A549 (cell line): Measurements from ENCODE around the gene SHISAL2A. TPM values are rescaled to one million over a fixed set of nuclear protein-coding genes. Genes with fewer than 3 reads are reported as not detected.

Experiments
- ATAC-seq, 2 experiments: fragments of 200-7000 bp in 1 of 2; fragments of >200 bp in 1 of 2; cut with Nextera tagmentation in 1 of 2; cut with Tn5 transposase in 1 of 2; 3 replicates each; pipeline versions ENCODE4 v1.8.0 to v1.9.1; 2018 to 2020; ENCODE audit warnings: mild to moderate bottlenecking in 1 of 2, moderate library complexity in 1 of 2
- CTCF ChIA-PET: fragments of 300-600 bp; sonication (Branson Sonifier 250); formaldehyde crosslinking; extraction: SDS; loops from one replicate; lab custom pipeline; 2021; ENCODE audit warnings: antibody characterized with exemption, inconsistent platforms; lab: Yijun Ruan, JAX
- POLR2A ChIA-PET: fragments of 350-600 bp; formaldehyde crosslinking; extraction: SDS; loops from one replicate; lab custom pipeline; 2021; ENCODE audit warnings: antibody characterized with exemption, inconsistent platforms; lab: Yijun Ruan, JAX
- DNase-seq, 2 experiments: peaks; one replicate each; pipeline versions ENCODE4 v3.0.0 to v3.0.0-alpha.2; 2011 to 2016; ENCODE audit warnings: low read depth in 1 of 2, low spot score in 1 of 2
- FAIRE-seq: peaks from 2 replicates; lab custom pipeline; 2011; peaks lifted over from hg19 to GRCh38; lab: Jason Lieb, UNC
- H3K27ac ChIP-seq, 2 experiments: fragments of >200 bp; sonication (Bioruptor Twin); formaldehyde crosslinking; 3 replicates each; pipeline ENCODE4 v1.5.1; 2016 to 2017
- H3K4me1 ChIP-seq: fragments of >200 bp; sonication (Bioruptor Twin); formaldehyde crosslinking; 3 replicates; pipeline ENCODE4 v1.6.1; 2016
- H3K4me2 ChIP-seq: fragments of >200 bp; sonication (Bioruptor Twin); formaldehyde crosslinking; 3 replicates; pipeline ENCODE4 v1.6.1; 2016
- H3K4me3 ChIP-seq: fragments of >200 bp; sonication (Bioruptor Twin); formaldehyde crosslinking; 3 replicates; pipeline ENCODE4 v1.5.1; 2016
- H3K9me3 ChIP-seq: fragments of >200 bp; sonication (Bioruptor Twin); formaldehyde crosslinking; 3 replicates; pipeline ENCODE4 v1.6.1; 2016
- EHMT2 ChIP-seq: fragments of 200-600 bp; sonication (generic); IDR thresholded peaks from 2 replicates; pipeline ENCODE4 v1.6.1; 2016; ENCODE audit warnings: antibody characterized with exemption, low read depth, mild to moderate bottlenecking, moderate library complexity
- EP300 ChIP-seq, 2 experiments: fragments of >200 bp; sonication (Bioruptor Twin); formaldehyde crosslinking; IDR thresholded peaks; 2 replicates in 1 of 2; 3 replicates in 1 of 2; pipeline ENCODE4 v1.6.1; 2016 to 2017
- FOXS1 ChIP-seq: fragments of 250-450 bp; sonication (Bioruptor Pico); IDR thresholded peaks from 2 replicates; pipeline ENCODE4 v1.5.0; 2020; ENCODE audit warnings: mild to moderate bottlenecking, moderate library complexity
- HDAC2 ChIP-seq: fragments of 200-600 bp; sonication (generic); IDR thresholded peaks from 2 replicates; pipeline ENCODE4 v1.6.1; 2016
- HOXB13 ChIP-seq: fragments of 250-450 bp; sonication (Bioruptor Pico); IDR thresholded peaks from 2 replicates; pipeline ENCODE4 v1.5.0; 2020; ENCODE audit warnings: low read depth, mild to moderate bottlenecking, moderate library complexity
- HOXB5 ChIP-seq: fragments of 250-450 bp; sonication (Bioruptor Pico); IDR thresholded peaks from 2 replicates; pipeline ENCODE4 v1.5.0; 2020; ENCODE audit warnings: mild to moderate bottlenecking, moderate library complexity
- KDM1A ChIP-seq: fragments of 200-600 bp; sonication (generic); IDR thresholded peaks from 2 replicates; pipeline ENCODE4 v1.6.1; 2016; ENCODE audit warnings: low read depth, mild to moderate bottlenecking
- MAZ ChIP-seq: fragments of 150-350 bp; IDR thresholded peaks from 2 replicates; pipeline ENCODE4 v1.6.1; 2014; ENCODE audit warnings: antibody characterized with exemption, low read depth, low read length, borderline replicate concordance
- NR3C1 ChIP-seq: fragments of >200 bp; sonication (Bioruptor Twin); formaldehyde crosslinking; IDR thresholded peaks from 3 replicates; pipeline ENCODE4 v1.6.1; 2017
- PHF8 ChIP-seq: fragments of 200-600 bp; sonication (generic); IDR thresholded peaks from 2 replicates; pipeline ENCODE4 v1.6.1; 2016; ENCODE audit warnings: low read depth, mild to moderate bottlenecking, antibody characterized with exemption, moderate library complexity, borderline replicate concordance
- RAD21 ChIP-seq, 2 experiments: fragments of >200 bp in 1 of 2; sonication (Bioruptor Twin) in 1 of 2; formaldehyde crosslinking in 1 of 2; IDR thresholded peaks in 1 of 2; conservative IDR thresholded peaks in 1 of 2; 2 replicates in 1 of 2; 3 replicates in 1 of 2; pipeline ENCODE4 v1.6.1; 2012 to 2018; ENCODE audit warnings: inconsistent platforms in 1 of 2
- RARB ChIP-seq: fragments of 250-450 bp; sonication (Bioruptor Pico); IDR thresholded peaks from 2 replicates; pipeline ENCODE4 v1.8.0; 2021; ENCODE audit warnings: mild to moderate bottlenecking, moderate library complexity
- RFX5 ChIP-seq: fragments of 450-650 bp; IDR thresholded peaks from 2 replicates; pipeline ENCODE4 v1.7.1; 2014; ENCODE audit warnings: antibody characterized with exemption, mild to moderate bottlenecking, moderate library complexity
- SMC3 ChIP-seq: fragments of >200 bp; sonication (Bioruptor Twin); formaldehyde crosslinking; IDR thresholded peaks from 3 replicates; pipeline ENCODE4 v1.6.1; 2018; ENCODE audit warnings: inconsistent platforms
- TFCP2L1 ChIP-seq: fragments of 250-450 bp; sonication (Bioruptor Pico); IDR thresholded peaks from 2 replicates; pipeline ENCODE4 v1.5.0; 2021; ENCODE audit warnings: mild to moderate bottlenecking
- ZC3H11A ChIP-seq: fragments of 450-650 bp; IDR thresholded peaks from 2 replicates; pipeline ENCODE4 v1.6.1; 2014; ENCODE audit warnings: antibody characterized with exemption, mild to moderate bottlenecking
- ZFP36 ChIP-seq: fragments of 450-650 bp; IDR thresholded peaks from 2 replicates; pipeline ENCODE4 v1.6.1; 2014; ENCODE audit warnings: borderline replicate concordance; ENCODE audit not compliant: partially characterized antibody
- ZNF302 ChIP-seq: fragments of 250-450 bp; sonication (Bioruptor Pico); IDR thresholded peaks from 2 replicates; pipeline ENCODE4 v1.9.0; 2021; ENCODE audit warnings: inconsistent platforms, mild to moderate bottlenecking, moderate library complexity
- WGBS: methylation state at CpG from one replicate; pipeline ENCODE4 v1.1.6; 2017; ENCODE audit errors: missing lambda C conversion rate; 5-methylcytosine and 5-hydroxymethylcytosine counted together
- polyA plus RNA-seq, 4 experiments: library from polyadenylated mRNA; depleted of rRNA in 3 of 4; stranded (reverse); fragments of >200 nt; fragmentation: RNase III in 1 of 4; extraction: RNeasy Plus Mini Kit Qiagen cat#74134 plus additional on column Dnase treatment in 1 of 4; gene quantifications; 2 replicates in 3 of 4; 3 replicates in 1 of 4; pipeline ENCODE4 v1.2.3, GENCODE V29; 2011 to 2017
- TF ChIP-seq, protein P1 (sequence below): fragments of >200 bp; sonication (Bioruptor Twin); formaldehyde crosslinking; IDR thresholded peaks from 3 replicates; pipeline ENCODE4 v1.5.1; 2016
- TF ChIP-seq, protein P2 (sequence below): fragments of >200 bp; sonication (Bioruptor Twin); formaldehyde crosslinking; IDR thresholded peaks from 2 replicates; pipeline ENCODE4 v1.6.1; 2016
- TF ChIP-seq, protein P3 (sequence below): fragments of >200 bp; sonication (Bioruptor Twin); formaldehyde crosslinking; IDR thresholded peaks from 3 replicates; pipeline ENCODE4 v1.6.1; 2016

SHISAL2A gene
- polyA plus RNA-seq, 2 of the 4 experiments (the other 2 are of a cell fraction) = not detected

DNA sequence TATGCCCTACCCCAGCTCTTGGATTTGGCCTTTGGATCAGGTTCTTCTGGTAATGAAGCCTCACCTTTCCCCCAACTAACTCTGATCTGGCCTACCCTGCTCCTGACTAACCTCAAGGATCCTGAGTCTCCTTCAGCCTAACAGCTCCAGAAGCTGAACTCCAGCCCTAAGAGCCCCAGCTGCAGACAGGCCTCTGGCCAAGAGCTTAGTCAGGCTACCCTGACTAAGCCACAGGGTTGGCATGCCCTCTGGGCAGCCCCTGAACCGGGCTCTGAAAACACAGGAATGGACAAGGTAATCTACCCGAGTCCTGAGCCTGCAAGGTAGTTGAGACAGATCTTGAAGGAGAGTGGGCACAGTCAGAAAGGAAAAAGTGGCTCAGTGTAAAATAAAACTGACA is 35.7 kb downstream of the SHISAL2A start:
- TF ChIP-seq EP300 (IDR thresholded peaks at IDR 0.05) (no peak), RAD21 (conservative IDR thresholded peaks at IDR 0.05 in 1 of 2, IDR thresholded peaks at IDR 0.05 in 1 of 2) (no peak), NR3C1 (no peak)
- Histone ChIP-seq H3K27ac (peak overlapping the region in 1 of 2 experiments; percentile 54; a peak in 1 of 6 replicates), H3K4me1 (peaks cover 14% of the 10 kb centered on the region; the same call in 2 of the 3 replicates), H3K4me3 (no peak overlapping the region), H3K9me3 (no peaks in the 10 kb centered on the region), H3K4me2 (no peak overlapping the region)
- ATAC-seq = no peak; a peak in 1 of 6 replicates
- FAIRE-seq = no peak
- ChIA-PET CTCF (no interaction called here), POLR2A (interaction anchor here (1.2 kb wide), 1 partner anchor 115 kb away, joined by 3 read pairs; the partner anchor contains the start of gene TUT4)
- 31% methylated on average over 2 of the region's 2 CpGs for WGBS
- no peak for DNase-seq

DNA sequence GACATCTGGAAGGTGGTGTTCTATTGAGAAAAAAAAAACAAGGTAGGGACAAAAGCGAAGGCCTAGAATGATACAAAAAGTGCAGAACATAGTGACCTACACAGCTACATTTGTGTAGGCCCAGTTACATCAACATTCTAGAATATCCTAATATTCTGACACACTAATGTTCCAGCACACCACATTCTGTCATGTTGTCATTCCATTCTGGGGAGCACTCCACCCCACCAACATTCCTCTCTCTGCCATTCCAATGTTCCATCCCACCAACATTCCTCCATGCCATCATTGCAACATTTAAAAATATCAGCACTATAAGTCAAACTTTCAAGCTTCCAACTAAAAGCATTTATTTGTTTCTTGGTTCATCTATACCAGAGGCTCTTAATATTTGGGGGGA is 36.7 kb downstream of the SHISAL2A start:
- H3K9me3 ChIP-seq = no peaks in the 10 kb centered on the region
- TF ChIP-seq, protein P1, sequence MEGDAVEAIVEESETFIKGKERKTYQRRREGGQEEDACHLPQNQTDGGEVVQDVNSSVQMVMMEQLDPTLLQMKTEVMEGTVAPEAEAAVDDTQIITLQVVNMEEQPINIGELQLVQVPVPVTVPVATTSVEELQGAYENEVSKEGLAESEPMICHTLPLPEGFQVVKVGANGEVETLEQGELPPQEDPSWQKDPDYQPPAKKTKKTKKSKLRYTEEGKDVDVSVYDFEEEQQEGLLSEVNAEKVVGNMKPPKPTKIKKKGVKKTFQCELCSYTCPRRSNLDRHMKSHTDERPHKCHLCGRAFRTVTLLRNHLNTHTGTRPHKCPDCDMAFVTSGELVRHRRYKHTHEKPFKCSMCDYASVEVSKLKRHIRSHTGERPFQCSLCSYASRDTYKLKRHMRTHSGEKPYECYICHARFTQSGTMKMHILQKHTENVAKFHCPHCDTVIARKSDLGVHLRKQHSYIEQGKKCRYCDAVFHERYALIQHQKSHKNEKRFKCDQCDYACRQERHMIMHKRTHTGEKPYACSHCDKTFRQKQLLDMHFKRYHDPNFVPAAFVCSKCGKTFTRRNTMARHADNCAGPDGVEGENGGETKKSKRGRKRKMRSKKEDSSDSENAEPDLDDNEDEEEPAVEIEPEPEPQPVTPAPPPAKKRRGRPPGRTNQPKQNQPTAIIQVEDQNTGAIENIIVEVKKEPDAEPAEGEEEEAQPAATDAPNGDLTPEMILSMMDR = no peak
- TF ChIP-seq HOXB5 (CRISPR knock-in tag) (no peak), PHF8 (no peak), HOXB13 (CRISPR knock-in tag) (no peak), ZNF302 (CRISPR knock-in tag) (no peak), EHMT2 (no peak), RARB (no peak), TFCP2L1 (CRISPR knock-in tag) (no peak), ZFP36 (no peak)
- TF ChIP-seq, protein P2, sequence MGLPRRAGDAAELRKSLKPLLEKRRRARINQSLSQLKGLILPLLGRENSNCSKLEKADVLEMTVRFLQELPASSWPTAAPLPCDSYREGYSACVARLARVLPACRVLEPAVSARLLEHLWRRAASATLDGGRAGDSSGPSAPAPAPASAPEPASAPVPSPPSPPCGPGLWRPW = no peak
- H3K4me3 ChIP-seq = no peak overlapping the region
- WGBS = 96% methylated on average over 1 of the region's 1 CpG
- FAIRE-seq = no peak
- POLR2A ChIA-PET = no interaction called here
- no peak for ATAC-seq
- CTCF ChIA-PET = interaction anchor here (0.9 kb wide), 1 partner anchor 16 kb away, joined by 4 read pairs; no protein-coding TSS in a partner anchor
- H3K27ac ChIP-seq = peak overlapping the region in 1 of 2 experiments; percentile 46; a peak in 1 of 6 replicates
- no peak for DNase-seq
- H3K4me2 ChIP-seq = no peak overlapping the region
- H3K4me1 ChIP-seq = peaks cover 12% of the 10 kb centered on the region; the same call in 2 of the 3 replicates

DNA sequence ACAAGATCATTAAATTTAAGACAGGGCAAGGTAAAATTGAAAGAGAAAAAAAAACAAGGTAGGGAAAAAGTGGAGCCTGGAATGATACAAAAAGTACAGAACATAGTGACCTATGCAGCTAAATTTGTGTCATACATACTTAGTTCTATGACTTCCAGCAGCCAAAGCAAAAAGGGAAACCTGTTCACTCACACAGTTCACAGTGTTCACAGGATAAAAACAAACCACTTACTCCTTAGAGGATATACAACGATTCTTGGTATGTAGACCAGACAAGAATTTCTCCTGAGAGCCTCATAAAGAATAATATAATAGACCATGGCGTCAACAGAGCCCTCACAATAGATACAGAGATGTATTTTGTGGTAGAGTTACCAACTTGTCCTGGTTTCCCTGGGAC is 37.6 kb downstream of the SHISAL2A start:
- ATAC-seq = no peak
- H3K4me1 ChIP-seq = peaks cover 4% of the 10 kb centered on the region; the same call in 2 of the 3 replicates
- no peak overlapping the region for H3K4me3 ChIP-seq
- no peak for TF ChIP-seq MAZ
- no peak for TF ChIP-seq HDAC2
- TF ChIP-seq TFCP2L1 (CRISPR knock-in tag) = no peak
- TF ChIP-seq ZC3H11A = no peak
- TF ChIP-seq, protein P3, sequence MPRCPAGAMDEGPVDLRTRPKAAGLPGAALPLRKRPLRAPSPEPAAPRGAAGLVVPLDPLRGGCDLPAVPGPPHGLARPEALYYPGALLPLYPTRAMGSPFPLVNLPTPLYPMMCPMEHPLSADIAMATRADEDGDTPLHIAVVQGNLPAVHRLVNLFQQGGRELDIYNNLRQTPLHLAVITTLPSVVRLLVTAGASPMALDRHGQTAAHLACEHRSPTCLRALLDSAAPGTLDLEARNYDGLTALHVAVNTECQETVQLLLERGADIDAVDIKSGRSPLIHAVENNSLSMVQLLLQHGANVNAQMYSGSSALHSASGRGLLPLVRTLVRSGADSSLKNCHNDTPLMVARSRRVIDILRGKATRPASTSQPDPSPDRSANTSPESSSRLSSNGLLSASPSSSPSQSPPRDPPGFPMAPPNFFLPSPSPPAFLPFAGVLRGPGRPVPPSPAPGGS = no peak
- no peak for TF ChIP-seq KDM1A
- no peak for TF ChIP-seq SMC3
- TF ChIP-seq RFX5 = no peak
- TF ChIP-seq FOXS1 = no peak
- no peaks in the 10 kb centered on the region for H3K9me3 ChIP-seq
- no peak for FAIRE-seq
- H3K4me2 ChIP-seq = no peak overlapping the region
- ChIA-PET CTCF (no interaction called here), POLR2A (no interaction called here)
- H3K27ac ChIP-seq = peak overlapping the region in 1 of 2 experiments; percentile 46; a peak in 1 of 6 replicates
- DNase-seq = no peak
- 77% methylated on average over 2 of the region's 2 CpGs for WGBS
